Hematopoietic multipotent progenitor cell treated with erythropoietin and hydrocortisone succinate and interleukin-3 and kit ligand, for 17 days (in vitro differentiated cells): ENCODE results near the gene ALMS1.
"Not testable (repeated sequence)": the region's sequence is repeated elsewhere in the genome, so short reads cannot be mapped to it uniquely, and the experiment has no call there.

Experiments used
- DNase-seq: peaks from one replicate; pipeline ENCODE4 v3.0.0-alpha.2; 2015; ENCODE audit warnings: low spot score

The ALMS1 gene

DNA sequence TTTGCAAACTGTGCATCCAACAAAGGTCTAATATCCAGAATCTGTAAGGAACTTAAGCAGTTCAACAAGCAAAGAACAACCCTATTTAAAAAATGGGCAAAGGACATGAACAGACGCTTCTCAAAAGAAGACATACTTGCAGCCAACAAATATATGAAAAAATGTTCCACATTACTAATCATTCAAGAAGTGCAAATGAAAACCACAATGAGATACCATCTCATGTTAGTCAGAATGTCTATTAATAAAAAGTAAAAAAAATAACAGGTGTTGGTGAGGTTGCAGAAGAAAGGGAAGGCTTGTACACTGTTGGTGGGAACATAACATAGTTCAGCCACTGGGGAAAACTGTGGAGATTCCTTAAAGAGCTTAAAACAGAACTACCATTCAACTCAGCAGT is 130.4 kb downstream of the ALMS1 start:
- no peak for DNase-seq

DNA sequence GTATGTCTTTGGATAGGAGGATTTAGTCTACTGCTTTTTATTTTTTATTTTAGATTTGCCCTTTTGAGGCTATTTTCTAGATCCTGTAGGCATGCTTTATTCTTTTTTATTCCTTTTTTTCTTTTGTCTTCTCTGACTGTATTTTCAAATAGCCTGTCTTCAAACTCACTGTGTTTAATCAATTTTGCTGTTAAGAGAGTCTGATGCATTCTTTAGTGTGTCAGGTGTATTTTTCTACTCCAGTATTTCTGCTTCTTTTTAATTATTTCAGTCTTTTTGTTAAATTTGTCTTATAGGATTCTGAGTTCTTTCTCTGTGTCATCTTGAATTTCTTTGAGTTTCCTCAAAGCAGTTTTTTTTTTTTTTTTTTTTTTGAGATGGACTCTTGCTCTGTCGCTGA is 143.1 kb downstream of the ALMS1 start:
- no peak for DNase-seq

DNA sequence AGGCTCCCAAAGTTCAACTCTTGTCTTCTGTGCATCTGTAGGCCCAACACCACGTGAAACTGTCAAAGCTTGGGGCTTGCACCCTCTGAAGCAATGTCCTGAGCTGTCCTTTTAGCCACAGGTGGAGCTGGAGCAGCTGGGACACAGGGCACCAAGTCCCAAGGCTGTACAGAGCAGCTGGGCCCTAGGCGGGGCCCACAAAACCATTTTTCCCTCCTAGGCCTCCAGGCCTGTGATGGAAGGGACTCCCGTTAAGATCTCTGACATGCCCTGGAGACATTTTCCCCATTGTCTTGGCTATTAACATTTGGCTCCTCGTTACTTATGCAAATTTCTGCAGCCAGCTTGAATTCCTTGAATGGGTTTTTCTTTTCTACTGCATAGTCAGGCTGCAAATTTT is 145.1 kb downstream of the ALMS1 start:
- not testable (repeated sequence) for DNase-seq

DNA sequence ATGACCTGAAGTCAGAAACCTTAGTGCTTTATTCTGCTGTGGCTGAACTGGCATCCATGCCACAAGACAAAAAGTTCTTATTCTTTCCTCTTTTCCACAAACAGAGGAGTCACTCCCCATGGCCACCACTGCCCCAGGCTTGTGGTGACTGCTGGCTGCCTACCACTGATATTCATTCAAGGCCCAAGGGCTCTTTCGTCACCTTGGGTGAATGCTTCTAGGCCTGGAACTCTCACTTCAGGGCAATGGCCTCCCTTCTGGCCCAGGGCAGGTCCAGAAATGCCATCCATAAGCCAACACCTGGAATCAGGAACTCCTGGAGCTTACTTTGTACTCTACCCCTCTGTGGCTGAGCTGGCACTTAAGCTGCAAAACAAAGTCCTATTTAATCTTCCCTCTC is 146.7 kb downstream of the ALMS1 start:
- DNase-seq = no peak

GRCh38 chr2:73536133-73536840 is 150.7 kb downstream of the ALMS1 start:
- DNase-seq = no peak

- not testable (repeated sequence) for DNase-seq
Measured at GRCh38 chr2:73560875-73561274, 175.2 kb downstream of the ALMS1 start.

DNA sequence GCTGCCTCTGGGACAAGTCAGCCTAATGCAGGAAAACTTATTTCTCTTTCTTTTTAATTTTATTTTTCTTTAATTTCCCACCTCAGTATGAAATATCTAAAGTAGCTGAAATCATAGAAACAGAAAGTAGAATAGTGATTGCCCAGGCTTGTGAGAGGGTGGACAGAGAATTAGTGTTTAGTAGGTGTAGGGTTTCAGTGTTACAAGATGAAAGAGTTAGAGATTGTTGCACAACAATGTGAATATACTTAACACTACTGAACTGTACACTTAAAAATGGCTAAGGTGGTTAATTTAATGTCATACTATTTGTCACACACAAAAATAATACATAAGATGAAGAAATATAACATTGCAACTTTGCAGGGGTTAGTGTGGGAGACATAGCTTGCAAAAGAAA is 175.8 kb downstream of the ALMS1 start:
- DNase-seq = no peak

DNA sequence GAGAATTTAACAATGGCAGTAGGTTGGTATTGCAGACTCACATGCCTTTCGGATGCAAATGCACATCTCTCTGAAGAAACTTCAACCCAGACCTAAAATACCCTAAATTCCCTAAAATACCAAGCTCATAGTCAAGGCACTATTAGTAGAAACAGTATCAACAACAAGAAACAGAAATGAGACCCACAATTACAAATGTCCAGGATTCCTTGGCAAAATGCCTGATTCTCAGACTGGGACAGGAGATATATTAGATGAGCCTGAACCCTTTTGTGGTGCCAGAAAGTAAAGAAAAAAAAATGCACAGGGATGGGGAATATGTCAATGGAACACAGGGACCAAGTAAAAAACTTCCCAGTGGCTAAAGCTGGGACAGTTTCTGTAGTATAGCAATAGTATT is 179.3 kb downstream of the ALMS1 start:
- DNase-seq = no peak

DNA sequence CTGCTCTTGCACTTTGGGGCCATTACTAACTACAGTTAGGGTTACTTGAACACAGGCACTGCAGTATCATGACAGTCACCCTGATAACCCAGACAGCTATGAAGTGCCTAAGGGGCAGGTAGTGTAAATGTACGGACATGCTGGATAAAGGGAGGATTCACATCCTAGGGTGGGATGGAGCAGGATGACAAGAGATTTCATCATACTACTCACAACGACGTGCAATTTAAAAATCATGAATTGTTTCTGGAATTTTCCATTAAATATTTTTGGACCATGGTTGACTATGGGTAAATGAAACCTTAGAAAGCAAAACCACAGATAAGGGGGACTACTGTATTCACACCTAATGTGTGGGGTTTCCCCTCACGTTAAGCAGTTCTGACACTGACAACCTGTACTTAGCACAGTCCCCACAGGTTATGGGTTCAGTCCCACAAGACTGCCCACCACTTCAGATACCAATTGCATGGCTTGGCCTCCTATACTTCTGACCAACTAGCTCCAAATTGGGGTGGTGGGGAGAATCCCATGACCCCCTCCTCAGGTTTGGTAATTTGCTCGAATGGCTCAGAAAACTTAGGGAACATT is 180.7 kb downstream of the ALMS1 start:
- DNase-seq = no peak

DNA sequence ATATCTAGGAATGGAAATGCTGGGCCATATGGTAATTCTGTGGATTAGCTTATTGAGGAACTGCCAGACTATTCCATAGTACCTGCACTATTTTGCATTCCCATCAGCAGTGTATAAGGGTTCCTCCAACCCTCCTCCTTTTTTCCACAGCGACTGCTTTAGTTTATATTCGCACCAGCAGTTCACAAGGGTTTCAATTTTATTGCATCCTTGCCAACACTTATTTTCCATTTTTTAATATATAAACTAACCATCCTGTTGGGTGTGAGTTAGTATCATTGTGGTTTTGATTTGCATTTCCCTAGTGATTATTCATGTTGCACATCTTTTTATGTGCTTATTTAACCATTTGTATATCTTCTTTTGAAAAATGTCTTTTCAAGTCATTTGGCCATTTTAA is 189.6 kb downstream of the ALMS1 start:
- no peak for DNase-seq

DNA sequence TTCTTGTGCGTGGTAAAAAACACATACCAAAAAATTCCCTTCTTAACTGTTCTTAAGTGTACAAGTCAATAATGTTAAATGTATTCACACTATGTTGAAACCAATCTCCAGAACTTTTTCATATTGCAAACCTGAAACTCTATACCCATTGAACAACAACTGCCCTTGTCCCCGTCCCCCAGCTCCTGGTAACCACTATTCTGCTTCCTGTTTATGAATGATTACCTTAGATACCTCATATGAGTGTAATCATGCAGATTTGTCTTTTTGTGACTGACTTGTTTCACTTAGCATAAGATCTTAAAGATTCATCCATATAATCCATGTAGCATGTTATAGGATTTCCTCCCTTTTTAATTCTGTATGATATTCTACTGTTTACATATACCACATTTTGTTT is 196.7 kb downstream of the ALMS1 start:
- DNase-seq = no peak

DNA sequence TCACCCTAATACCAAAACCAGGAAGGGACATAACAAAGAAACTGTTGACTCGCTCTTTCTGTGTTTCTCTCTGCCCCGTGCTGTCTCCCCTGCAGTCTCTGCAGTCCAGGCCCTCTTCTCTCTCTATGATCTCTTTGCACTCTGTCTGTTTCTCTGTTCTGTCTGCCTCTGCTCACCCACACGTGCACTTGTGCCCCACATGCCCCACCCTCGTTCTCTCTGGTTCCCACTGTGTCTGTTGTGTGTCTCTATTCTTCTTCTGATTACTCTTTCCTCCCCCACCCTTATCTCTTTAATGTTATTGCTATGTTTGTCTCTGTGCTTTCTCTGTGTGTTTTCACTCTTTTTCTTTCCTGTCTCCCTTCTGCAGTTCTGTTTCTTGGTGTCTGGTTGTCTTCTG is 202.5 kb downstream of the ALMS1 start:
- no peak for DNase-seq

DNA sequence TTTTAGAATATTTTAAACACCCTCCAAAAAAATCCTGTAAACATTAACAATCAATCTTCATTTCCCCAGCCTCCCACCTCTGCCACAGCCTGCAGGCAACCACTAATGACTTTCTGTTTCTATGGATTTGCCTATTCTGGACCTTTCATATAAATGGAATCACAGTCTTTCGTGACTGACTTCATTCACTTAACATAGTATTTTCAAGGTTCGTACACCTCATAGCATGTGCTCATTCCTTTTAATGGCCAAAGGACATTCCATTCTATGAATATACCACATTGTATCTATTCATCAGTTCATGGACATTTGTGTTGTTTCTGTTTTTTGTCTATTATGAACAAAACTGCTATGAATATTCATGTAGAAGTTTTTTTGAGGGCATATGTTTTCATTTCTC is 208.0 kb downstream of the ALMS1 start:
- no peak for DNase-seq

- DNase-seq = no peak
Measured at GRCh38 chr2:73594251-73594650, 208.6 kb downstream of the ALMS1 start.

DNA sequence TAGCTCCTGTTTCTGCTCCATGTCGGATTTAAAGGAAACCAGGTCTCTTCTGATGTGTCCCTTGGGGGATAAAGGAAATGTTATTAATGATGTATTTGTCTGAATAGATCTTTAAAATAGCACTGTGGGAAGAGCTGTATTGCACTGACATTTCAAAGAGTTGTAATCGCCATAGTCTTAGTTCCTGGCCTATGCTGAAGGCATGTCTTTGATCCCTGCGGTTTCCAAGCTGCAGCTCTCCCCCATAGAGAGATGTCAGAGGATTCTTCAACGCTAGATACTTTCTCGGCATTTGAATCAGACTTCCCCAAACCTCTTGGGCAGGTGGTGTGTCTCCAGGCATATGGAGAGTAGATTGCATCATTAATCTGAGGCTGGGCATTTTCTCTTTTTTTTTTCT is 216.1 kb downstream of the ALMS1 start:
- no peak for DNase-seq

GRCh38 chr2:73603099-73603588 is 217.5 kb downstream of the ALMS1 start:
- DNase-seq = not testable (repeated sequence)

GRCh38 chr2:73604589-73604988 is 219.0 kb downstream of the ALMS1 start:
- not testable (repeated sequence) for DNase-seq

DNA sequence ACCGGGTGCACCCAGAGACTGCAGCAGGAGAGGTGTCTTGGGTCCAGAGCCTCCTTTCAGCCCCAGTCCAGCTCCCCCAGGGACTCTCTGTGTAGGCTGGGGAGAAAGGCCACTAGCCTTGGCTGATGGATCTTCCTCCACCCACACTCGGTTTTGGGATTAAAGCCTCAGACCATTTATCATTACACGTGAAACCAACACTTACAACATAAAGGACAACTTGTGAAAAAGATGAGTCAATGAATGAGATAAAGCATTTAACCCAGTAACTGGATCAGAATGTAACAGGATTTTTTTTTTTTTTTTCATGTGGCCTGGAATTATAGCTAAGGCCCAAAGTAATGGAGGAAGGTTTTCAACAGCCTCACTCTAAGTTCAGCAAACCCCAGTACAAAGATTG is 224.5 kb downstream of the ALMS1 start:
- no peak for DNase-seq

- no peak for DNase-seq
Measured at GRCh38 chr2:73611193-73611592, 225.6 kb downstream of the ALMS1 start.

DNA sequence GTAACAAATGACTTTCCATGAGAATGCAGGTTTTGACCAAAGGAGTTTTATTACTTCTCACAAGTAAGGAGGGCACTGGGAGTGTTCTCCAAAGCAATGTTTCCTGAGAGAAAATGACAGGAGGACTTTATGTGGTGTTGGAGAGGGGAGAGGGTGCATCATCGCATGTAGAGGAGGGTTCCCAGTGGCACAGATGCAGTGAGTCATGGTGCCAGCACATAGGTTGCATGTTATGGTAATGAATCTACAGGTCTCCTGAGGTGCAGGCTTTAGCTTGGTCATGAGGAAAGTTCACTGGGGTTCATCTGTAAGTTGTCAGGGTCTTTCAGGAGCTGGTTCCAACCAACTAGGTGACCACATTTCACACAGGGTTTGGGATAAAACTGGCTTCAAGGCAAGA is 226.2 kb downstream of the ALMS1 start:
- DNase-seq = no peak

GRCh38 chr2:73614105-73614504 is 228.5 kb downstream of the ALMS1 start:
- DNase-seq = no peak

GRCh38 chr2:73614997-73615396 is 229.4 kb downstream of the ALMS1 start:
- no peak for DNase-seq

GRCh38 chr2:73619925-73620324 is 234.3 kb downstream of the ALMS1 start:
- DNase-seq = not testable (repeated sequence)

DNA sequence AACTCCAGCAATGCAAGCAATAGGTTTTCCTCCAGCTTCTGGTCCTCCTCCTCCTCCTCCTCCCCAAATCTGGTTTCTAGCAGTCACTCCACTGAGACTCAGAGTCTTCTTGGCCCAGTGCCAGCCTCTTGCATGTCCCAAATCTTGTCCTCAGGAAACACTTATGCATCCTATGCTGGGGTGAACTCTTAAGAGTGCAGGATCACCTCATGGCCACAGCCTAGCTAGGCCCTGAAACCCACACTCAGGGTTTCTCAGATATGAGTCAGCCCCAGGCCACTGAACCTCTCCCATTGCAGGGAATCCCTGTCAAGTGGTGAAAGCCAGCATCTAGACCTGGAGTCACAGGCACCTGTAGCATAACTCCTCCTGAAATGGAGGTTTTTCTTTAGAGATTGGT is 238.4 kb downstream of the ALMS1 start:
- not testable (repeated sequence) for DNase-seq
